GM12801 (cell line): ENCODE measurements around the gene MS4A3.

Source experiments
- TF ChIP-seq, protein P1 (sequence below): IDR thresholded peaks from one replicate; pipeline ENCODE4 v1.5.1; 2011; ENCODE audit warnings: control low read depth; ENCODE audit not compliant: insufficient read length; ENCODE audit errors: extremely low read depth

The MS4A3 gene

DNA sequence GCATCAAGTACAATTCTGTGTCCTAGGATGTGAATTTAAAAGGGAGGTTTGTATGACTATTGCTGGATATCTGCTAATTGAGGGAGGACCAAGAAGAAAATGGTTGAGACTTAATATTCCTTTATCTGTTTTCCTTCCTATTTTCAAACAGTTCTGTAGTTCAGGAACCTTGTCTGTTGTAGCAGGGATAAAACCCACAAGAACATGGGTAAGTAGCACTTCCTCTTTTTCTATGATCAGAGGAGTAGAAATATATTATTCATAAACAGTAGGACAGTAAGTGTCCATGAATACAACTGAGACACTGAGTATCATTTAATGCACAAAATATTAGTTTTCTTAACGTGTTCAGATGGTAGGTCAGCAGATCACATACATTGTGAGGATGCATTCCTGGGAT lies 7.6 kb downstream of the MS4A3 start:
- TF ChIP-seq, protein P1, sequence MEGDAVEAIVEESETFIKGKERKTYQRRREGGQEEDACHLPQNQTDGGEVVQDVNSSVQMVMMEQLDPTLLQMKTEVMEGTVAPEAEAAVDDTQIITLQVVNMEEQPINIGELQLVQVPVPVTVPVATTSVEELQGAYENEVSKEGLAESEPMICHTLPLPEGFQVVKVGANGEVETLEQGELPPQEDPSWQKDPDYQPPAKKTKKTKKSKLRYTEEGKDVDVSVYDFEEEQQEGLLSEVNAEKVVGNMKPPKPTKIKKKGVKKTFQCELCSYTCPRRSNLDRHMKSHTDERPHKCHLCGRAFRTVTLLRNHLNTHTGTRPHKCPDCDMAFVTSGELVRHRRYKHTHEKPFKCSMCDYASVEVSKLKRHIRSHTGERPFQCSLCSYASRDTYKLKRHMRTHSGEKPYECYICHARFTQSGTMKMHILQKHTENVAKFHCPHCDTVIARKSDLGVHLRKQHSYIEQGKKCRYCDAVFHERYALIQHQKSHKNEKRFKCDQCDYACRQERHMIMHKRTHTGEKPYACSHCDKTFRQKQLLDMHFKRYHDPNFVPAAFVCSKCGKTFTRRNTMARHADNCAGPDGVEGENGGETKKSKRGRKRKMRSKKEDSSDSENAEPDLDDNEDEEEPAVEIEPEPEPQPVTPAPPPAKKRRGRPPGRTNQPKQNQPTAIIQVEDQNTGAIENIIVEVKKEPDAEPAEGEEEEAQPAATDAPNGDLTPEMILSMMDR: no peak

- TF ChIP-seq, protein P1: no peak
Measured at GRCh38 chr11:60065801-60066200, 9.3 kb downstream of the MS4A3 start.

DNA sequence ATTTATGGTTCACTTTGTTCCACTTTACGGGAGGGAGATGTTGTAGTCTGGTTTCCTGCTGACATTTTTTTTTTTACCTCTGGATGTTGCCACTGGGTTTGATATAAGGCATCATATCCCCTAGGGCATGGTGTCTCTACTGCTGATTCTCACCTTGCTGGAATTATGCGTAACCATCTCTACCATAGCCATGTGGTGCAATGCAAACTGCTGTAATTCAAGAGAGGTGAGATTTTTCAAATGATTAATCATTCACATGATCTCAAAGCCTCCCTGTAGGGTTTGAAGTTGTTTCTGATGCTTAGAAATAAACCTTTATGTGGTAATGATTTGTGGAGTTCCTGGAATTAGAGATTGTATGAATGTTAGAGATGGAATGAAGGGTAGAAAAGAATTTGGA lies 13.0 kb downstream of the MS4A3 start:
- TF ChIP-seq, protein P1: no peak

- TF ChIP-seq, protein P1: no peak
Measured at GRCh38 chr11:60077216-60077817, 20.9 kb downstream of the MS4A3 start.

DNA sequence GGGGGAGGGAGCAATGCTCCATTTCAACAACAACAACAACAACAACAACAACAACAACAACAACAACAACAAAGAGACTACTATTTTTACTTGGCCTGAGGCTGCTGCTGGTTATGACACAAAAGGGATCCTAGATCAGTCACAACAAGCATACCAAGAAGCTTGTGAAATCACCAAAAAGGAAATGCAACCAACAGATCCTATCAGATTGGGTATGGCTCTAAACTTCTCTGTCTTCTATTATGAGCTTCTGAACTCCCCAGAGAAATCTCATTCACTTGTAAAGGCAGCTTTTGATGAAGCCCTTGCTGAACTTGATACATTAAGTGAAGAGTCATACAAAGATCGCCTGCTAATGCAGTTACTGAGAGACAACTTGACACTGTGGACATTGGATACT lies 21.5 kb downstream of the MS4A3 start:
- TF ChIP-seq, protein P1: no peak

DNA sequence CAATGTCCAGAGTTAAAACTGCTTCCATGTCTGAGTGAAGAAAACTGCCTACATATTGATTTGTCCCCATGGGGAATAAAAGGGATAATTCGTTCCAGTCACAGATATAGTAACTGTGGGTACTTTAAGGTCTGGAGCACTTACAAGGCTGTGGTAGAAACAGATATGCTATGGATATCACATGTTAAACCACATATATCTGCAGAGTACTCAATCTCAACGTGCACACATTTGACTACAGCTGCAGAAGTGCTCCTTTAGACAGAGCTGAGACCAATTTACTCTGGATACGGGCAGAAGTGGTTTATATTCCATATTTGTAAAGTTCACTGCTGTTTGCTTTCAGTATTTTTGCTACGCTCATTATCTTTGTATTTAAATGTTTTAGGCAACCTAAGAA lies 22.3 kb downstream of the MS4A3 start:
- TF ChIP-seq, protein P1: no peak

GRCh38 chr11:60080535-60080934 lies 24.1 kb downstream of the MS4A3 start:
- TF ChIP-seq, protein P1: no peak
